DND-41 (cell line): Measurements from ENCODE around the gene FAM118B.

Experiments
- ATAC-seq: fragments of 200-7000 bp; cut with Tn5 transposase; 3 replicates; pipeline ENCODE4 v1.9.1; 2021; ENCODE audit warnings: low read depth; ENCODE audit not compliant: insufficient read depth
- DNase-seq: peaks from one replicate; pipeline ENCODE4 v3.0.0-alpha.2; 2020
- H2AFZ ChIP-seq: 2 replicates; pipeline ENCODE4 v1.6.0; 2012; ENCODE audit warnings: low read depth, low read length
- H3K27ac ChIP-seq: 2 replicates; pipeline ENCODE4 v1.5.1; 2012; ENCODE audit warnings: low read length, inconsistent platforms
- H3K27me3 ChIP-seq: fragments of 200-600 bp; sonication (generic); 2 replicates; pipeline ENCODE4 v1.6.0; 2012; ENCODE audit warnings: low read length, mild to moderate bottlenecking, inconsistent platforms; ENCODE audit not compliant: insufficient read depth, poor library complexity
- H3K36me3 ChIP-seq: 2 replicates; pipeline ENCODE4 v1.5.1; 2012; ENCODE audit warnings: low read length, inconsistent platforms; ENCODE audit not compliant: insufficient read depth
- H3K4me1 ChIP-seq: 2 replicates; pipeline ENCODE4 v1.5.1; 2012; ENCODE audit warnings: mild to moderate bottlenecking, low read length; ENCODE audit not compliant: insufficient read depth
- H3K4me2 ChIP-seq: 2 replicates; pipeline ENCODE4 v1.6.0; 2012; ENCODE audit warnings: mild to moderate bottlenecking, moderate library complexity, low read length, inconsistent platforms; ENCODE audit not compliant: insufficient read depth
- H3K4me3 ChIP-seq, 2 experiments: fragments of 200-600 bp in 1 of 2; shearing (Covaris generic) in 1 of 2; 2 replicates each; pipeline ENCODE4 v1.5.1; 2012 to 2016; ENCODE audit warnings: inconsistent platforms in 2 of 2, low read length in 2 of 2, mild to moderate bottlenecking in 2 of 2, low read depth in 1 of 2, moderate library complexity in 1 of 2
- H3K79me2 ChIP-seq: 2 replicates; pipeline ENCODE4 v1.6.0; 2012; ENCODE audit warnings: low read length, inconsistent platforms; ENCODE audit not compliant: insufficient read depth
- H3K9ac ChIP-seq: 2 replicates; pipeline ENCODE4 v1.6.0; 2012; ENCODE audit warnings: low read depth, mild to moderate bottlenecking, inconsistent platforms, low read length, moderate library complexity
- H3K9me3 ChIP-seq: 2 replicates; pipeline ENCODE4 v1.5.1; 2012; ENCODE audit warnings: low read length, moderate library complexity, mild to moderate bottlenecking, inconsistent platforms; ENCODE audit not compliant: insufficient read depth, severe bottlenecking
- H4K20me1 ChIP-seq: 2 replicates; pipeline ENCODE4 v1.6.0; 2012; ENCODE audit warnings: low read length; ENCODE audit not compliant: insufficient read depth
- EZH2 ChIP-seq: IDR thresholded peaks from 3 replicates; pipeline ENCODE4 v1.6.1; 2012; ENCODE audit warnings: borderline replicate concordance, low read depth, mild to moderate bottlenecking, moderate library complexity, low read length, inconsistent platforms; ENCODE audit not compliant: severe bottlenecking
- TF ChIP-seq, protein P1 (sequence below): IDR thresholded peaks from 2 replicates; pipeline ENCODE4 v1.5.1; 2012; ENCODE audit warnings: borderline replicate concordance, low read length, moderate library complexity, mild to moderate bottlenecking; ENCODE audit not compliant: poor library complexity, severe bottlenecking; ENCODE audit errors: extremely low read depth

Gene FAM118B

GRCh38 chr11:126310200-126310991 lies 98.8 kb downstream of the FAM118B start:
- Histone ChIP-seq H3K27me3 (no peaks in the 10 kb centered on the region), H3K4me3 (no peak overlapping the region), H3K9ac (no peak overlapping the region), H3K27ac (peak overlapping the region; percentile 51), H3K79me2 (peaks cover 19% of the 10 kb centered on the region), H3K9me3 (no peaks in the 10 kb centered on the region), H3K4me2 (no peak overlapping the region), H3K36me3 (peaks cover 33% of the 10 kb centered on the region), H2AFZ (no peak overlapping the region), H3K4me1 (peaks cover 23% of the 10 kb centered on the region), H4K20me1 (no peaks in the 10 kb centered on the region)
- TF ChIP-seq, protein P1, sequence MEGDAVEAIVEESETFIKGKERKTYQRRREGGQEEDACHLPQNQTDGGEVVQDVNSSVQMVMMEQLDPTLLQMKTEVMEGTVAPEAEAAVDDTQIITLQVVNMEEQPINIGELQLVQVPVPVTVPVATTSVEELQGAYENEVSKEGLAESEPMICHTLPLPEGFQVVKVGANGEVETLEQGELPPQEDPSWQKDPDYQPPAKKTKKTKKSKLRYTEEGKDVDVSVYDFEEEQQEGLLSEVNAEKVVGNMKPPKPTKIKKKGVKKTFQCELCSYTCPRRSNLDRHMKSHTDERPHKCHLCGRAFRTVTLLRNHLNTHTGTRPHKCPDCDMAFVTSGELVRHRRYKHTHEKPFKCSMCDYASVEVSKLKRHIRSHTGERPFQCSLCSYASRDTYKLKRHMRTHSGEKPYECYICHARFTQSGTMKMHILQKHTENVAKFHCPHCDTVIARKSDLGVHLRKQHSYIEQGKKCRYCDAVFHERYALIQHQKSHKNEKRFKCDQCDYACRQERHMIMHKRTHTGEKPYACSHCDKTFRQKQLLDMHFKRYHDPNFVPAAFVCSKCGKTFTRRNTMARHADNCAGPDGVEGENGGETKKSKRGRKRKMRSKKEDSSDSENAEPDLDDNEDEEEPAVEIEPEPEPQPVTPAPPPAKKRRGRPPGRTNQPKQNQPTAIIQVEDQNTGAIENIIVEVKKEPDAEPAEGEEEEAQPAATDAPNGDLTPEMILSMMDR: peak; percentile 95
- TF ChIP-seq EZH2: no peak
- ATAC-seq (peak; percentile 88), DNase-seq (peak; percentile 70)

DNA sequence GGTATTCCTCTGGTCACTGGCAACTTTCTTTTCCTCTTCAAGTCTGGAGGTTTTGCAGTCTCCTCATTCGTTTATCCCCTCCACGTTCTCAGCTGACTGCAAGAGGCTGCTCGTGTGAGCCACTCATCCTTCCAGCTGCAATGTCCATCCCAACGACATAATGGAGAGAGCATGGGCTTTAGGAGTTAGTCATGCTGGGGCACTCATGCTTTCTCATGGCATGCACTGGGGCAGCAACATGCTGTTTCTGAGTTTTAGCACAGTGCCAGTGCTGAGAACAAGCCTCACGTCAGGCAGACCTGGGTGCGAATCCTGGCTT lies 99.4 kb downstream of the FAM118B start:
- DNase-seq: no peak
- H3K9ac ChIP-seq: no peak overlapping the region

GRCh38 chr11:126311401-126312291 lies 100.1 kb downstream of the FAM118B start:
- DNase-seq (no peak), ATAC-seq (no peak)
- Histone ChIP-seq H3K4me2 (no peak overlapping the region), H3K36me3 (peaks cover 30% of the 10 kb centered on the region), H4K20me1 (no peaks in the 10 kb centered on the region), H2AFZ (no peak overlapping the region), H3K27me3 (no peaks in the 10 kb centered on the region), H3K4me3 (no peak overlapping the region), H3K79me2 (peaks cover 9% of the 10 kb centered on the region), H3K4me1 (peaks cover 11% of the 10 kb centered on the region), H3K27ac (peak overlapping the region; percentile 51; the same call in 1 of the 2 replicates), H3K9me3 (no peaks in the 10 kb centered on the region), H3K9ac (no peak overlapping the region)
- TF ChIP-seq, protein P1: no peak
- TF ChIP-seq EZH2: no peak

More for the DNA sequence above, 99.4 kb downstream of the FAM118B start:
- H2AFZ ChIP-seq: no peak overlapping the region
- no peak overlapping the region for H3K4me2 ChIP-seq
- H3K27me3 ChIP-seq: no peaks in the 10 kb centered on the region
- no peaks in the 10 kb centered on the region for H4K20me1 ChIP-seq
- H3K4me3 ChIP-seq: no peak overlapping the region
- H3K79me2 ChIP-seq: peaks cover 13% of the 10 kb centered on the region
- peak overlapping the region; percentile 51 for H3K27ac ChIP-seq
- no peak for TF ChIP-seq EZH2
- TF ChIP-seq, protein P1: no peak
- no peaks in the 10 kb centered on the region for H3K9me3 ChIP-seq
- peaks cover 18% of the 10 kb centered on the region for H3K4me1 ChIP-seq
- peaks cover 33% of the 10 kb centered on the region for H3K36me3 ChIP-seq
- no peak for ATAC-seq
